Stimulated activated CD8-positive, alpha-beta memory T cell treated with anti-CD3 and anti-CD28 coated beads, Interleukin-12 subunit alpha, Interleukin-12 subunit beta, amount 100 ng/mL, for 1 hour (primary cell): ENCODE results near the gene ALS2CL.

Experiments used
- DNase-seq: peaks from one replicate; pipeline ENCODE4 v3.0.0-alpha.2; 2020; ENCODE audit warnings: low read depth

The ALS2CL gene

GRCh38 chr3:46664188-46664970, 29.1 kb downstream of the ALS2CL start:
- no peak for DNase-seq

- DNase-seq: no peak
Observed at GRCh38 chr3:46663591-46664135, 29.8 kb downstream of the ALS2CL start.

- DNase-seq: no peak
Observed at GRCh38 chr3:46662771-46663551, 30.5 kb downstream of the ALS2CL start.

- DNase-seq: no peak
Observed at GRCh38 chr3:46661776-46662766, 31.4 kb downstream of the ALS2CL start.

- no peak for DNase-seq
Observed at GRCh38 chr3:46660543-46661523, 32.6 kb downstream of the ALS2CL start.

- no peak for DNase-seq
Observed at GRCh38 chr3:46660003-46660402, 33.5 kb downstream of the ALS2CL start.

GRCh38 chr3:46659285-46659684, 34.2 kb downstream of the ALS2CL start:
- no peak for DNase-seq

- DNase-seq: no peak
Observed at GRCh38 chr3:46656778-46657556, 36.5 kb downstream of the ALS2CL start.

GRCh38 chr3:46655271-46655670, 38.2 kb downstream of the ALS2CL start:
- DNase-seq: no peak

- DNase-seq: no peak
Observed at GRCh38 chr3:46651084-46651483, 42.4 kb downstream of the ALS2CL start.

GRCh38 chr3:46649436-46649835, 44.0 kb downstream of the ALS2CL start:
- no peak for DNase-seq

- DNase-seq: no peak
Observed at GRCh38 chr3:46648096-46648495, 45.4 kb downstream of the ALS2CL start.

- no peak for DNase-seq
Observed at GRCh38 chr3:46646700-46647099, 46.8 kb downstream of the ALS2CL start.

- no peak for DNase-seq
Observed at GRCh38 chr3:46643701-46644100, 49.8 kb downstream of the ALS2CL start.

- DNase-seq: no peak
Observed at GRCh38 chr3:46642971-46643370, 50.5 kb downstream of the ALS2CL start.

- DNase-seq: no peak
Observed at GRCh38 chr3:46640927-46641326, 52.6 kb downstream of the ALS2CL start.

- DNase-seq: no peak
Observed at GRCh38 chr3:46639221-46639620, 54.3 kb downstream of the ALS2CL start.

- DNase-seq: no peak
Observed at GRCh38 chr3:46634856-46635255, 58.6 kb downstream of the ALS2CL start.

- no peak for DNase-seq
Observed at GRCh38 chr3:46632792-46633191, 60.7 kb downstream of the ALS2CL start.
